HG03066 (cell line): ENCODE results near the gene LIPC.
"Not testable (repeated sequence)": the region's sequence is repeated elsewhere in the genome, so short reads cannot be mapped to it uniquely, and the experiment has no call there.

Experiments used
- ATAC-seq: cut with Tn5 transposase; IDR thresholded peaks from one replicate; pipeline ENCODE4 v1.9.1; 2021; ENCODE audit warnings: low read depth; ENCODE audit not compliant: unreplicated experiment

Gene LIPC

GRCh38 chr15:58602823-58603222 lies 171.0 kb downstream of the LIPC start:
- no peak for ATAC-seq

GRCh38 chr15:58603927-58604326 lies 172.1 kb downstream of the LIPC start:
- not testable (repeated sequence) for ATAC-seq

DNA sequence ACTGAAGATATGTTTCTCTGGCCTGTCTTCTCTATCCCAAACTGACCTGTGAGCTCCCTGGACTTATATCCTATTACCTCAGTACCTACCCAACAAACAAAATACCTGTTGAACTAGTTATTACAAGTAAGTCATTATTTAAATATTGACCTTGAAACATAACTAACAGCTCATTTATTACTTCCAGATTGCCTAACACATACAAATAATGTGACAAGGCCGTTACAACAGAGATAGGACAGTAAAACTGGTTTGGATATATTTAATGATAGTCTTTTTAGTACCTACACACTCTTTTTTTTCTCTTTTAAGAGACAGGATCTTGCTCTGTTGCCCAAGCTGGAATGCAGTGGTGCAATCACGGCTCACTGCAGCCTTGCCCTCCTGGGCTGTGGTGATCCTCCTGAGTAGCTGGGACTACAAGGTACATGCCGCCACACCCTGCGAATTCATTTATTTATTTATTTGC lies 172.7 kb downstream of the LIPC start:
- no peak for ATAC-seq

DNA sequence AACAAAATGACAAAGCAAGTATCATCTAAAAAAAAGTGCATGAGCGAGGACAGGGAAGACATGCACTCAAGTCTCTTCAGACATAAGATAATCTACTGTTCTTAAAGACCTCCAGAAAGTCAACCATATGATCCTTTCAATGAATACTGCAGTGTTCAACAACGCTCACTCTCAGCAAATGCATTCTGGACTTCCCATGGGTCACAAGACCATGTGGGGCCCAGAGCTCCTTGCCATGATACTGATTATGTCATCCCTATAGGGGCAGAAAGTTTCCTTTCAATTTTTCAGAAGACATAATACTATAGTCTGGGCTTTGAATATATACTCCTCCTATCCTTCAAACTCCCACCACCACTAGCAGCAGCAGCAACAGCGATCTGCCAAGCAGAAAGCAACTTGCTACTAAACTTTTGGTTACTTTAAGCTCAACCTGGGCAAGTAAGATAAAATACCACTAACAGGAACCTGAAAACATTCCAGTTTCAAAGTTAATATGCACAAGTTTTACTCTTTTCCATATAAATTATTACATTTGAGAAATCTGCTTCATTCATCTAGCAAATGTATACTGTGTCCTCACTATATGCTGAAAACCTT lies 174.2 kb downstream of the LIPC start:
- ATAC-seq = no peak

DNA sequence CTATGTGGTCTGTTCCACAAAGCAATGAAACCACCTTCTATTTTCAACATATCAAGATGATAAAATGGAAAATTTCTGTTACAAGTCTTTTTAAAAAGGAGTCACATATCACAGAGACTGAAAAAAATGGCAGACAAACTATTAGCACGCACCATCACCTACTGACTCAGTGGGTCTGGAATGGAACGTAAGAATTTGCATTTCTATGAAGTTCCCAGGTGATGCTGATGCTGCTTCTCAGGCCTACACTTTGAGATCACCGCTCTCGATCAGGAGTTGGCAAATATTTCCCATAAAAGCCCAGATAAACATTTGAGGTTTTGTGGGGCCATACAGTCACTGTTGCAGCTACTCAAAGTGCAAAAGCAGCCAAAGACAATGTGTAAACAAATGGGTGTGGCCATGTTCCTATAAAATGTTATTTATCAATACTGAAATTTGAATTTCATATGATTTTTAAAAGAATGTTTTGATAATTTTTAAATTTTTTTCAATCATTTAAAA lies 174.8 kb downstream of the LIPC start:
- ATAC-seq = no peak

DNA sequence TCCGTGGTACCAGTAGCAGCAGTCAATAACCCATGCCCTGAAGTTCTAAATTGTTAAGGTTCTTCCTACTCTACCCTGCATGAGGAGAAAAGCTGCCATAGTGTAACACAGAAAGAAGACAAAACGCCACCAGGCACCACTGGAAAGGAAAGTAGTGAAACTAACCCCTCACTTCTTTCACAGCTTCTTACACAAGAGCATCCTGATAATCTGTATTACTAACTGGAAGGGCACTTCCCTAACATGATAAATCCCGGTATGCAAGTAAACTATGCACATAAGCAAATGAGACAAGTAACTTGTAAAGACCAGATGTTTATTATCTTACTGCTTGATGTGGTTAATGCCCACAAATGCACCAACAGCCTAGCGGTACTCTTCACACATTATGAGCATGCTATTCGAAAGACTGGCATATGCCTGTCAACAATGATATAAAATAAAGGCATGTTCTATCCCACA lies 176.4 kb downstream of the LIPC start:
- no peak for ATAC-seq

GRCh38 chr15:58608711-58609110 lies 176.9 kb downstream of the LIPC start:
- ATAC-seq = no peak

DNA sequence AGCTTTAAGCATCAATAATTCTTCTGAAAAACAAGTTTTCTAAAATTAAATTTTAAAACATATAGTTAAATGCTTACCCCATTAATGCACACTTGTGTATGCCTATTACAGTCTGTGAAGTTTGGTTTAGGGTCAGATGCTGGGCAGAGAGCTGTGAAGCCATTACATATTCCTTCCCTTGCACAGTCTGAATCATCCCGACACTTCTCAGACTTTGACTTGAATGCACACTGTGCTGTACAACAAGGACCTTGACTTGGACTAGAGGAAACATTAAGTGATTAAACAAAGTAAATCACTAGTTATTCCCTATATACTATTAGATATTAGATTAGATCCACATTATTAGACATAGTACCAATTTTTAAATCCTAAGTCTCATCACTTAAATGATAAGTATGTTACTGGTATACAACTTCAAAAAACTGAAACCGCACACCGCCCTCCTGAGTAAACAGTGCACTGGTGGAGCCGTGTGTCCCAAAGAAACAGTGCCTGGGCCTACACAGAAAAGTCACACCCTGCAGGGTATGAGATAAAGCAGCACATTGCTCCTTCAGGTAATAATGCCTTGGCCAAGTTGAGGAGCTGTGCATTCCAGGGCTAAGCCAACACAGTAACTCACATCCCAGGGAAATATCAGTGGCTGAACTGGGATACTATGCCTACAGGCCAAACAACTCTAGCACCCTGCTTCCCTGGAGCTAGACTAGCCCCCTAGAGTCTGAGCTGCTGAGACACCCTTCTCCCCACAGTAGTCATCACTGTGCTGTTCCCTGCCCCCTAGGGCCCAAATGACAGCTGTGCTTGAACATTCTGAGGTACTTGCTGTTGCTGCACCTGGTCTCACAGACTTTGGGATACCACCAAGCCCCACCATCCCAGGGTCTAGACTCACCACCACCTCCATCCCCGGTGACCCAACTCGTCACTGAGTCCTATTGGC lies 180.2 kb downstream of the LIPC start:
- ATAC-seq = no peak

DNA sequence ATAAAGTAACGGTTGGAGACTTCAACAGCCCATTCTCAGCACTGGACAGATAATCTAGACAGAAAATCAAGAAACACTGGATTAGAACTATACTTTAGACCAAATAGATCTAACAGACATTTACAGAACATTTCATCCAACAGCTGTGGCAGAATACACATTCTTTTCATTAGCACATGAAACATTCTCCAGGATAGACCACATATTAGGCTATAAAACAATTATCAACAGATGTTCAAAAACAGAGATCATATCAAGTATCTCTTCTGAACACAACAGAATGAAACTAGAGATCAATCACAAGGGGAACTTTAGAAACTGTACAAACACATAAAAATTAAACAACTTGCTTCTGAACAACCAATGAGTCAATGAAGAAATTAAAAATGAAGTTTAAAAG lies 184.4 kb downstream of the LIPC start:
- ATAC-seq = no peak
